SK-N-SH (cell line): ENCODE results near the gene C3orf20. TPM values are rescaled to one million over a fixed set of nuclear protein-coding genes. Genes with fewer than 3 reads are reported as not detected.

Experiments
- CTCF ChIA-PET: fragments of 300-600, 350-600 bp; formaldehyde crosslinking; extraction: SDS; loops from one replicate; lab custom pipeline; 2021; lab: Yijun Ruan, JAX
- POLR2A ChIA-PET: fragments of 350-600 bp; sonication (Branson Sonifier 250); formaldehyde crosslinking; extraction: SDS; loops from one replicate; lab custom pipeline; 2020; ENCODE audit warnings: antibody characterized with exemption, inconsistent platforms; lab: Yijun Ruan, JAX
- DNase-seq: peaks from one replicate; pipeline ENCODE4 v3.0.0; 2012
- H2AFZ ChIP-seq: fragments of 200-600 bp; sonication (generic); 2 replicates; pipeline ENCODE4 v1.8.1; 2016; ENCODE audit warnings: antibody characterized with exemption, mild to moderate bottlenecking, low read depth
- H3F3A ChIP-seq: fragments of 200-600 bp; sonication (generic); replicated peaks from 2 replicates; pipeline ENCODE3; 2016; ENCODE audit warnings: antibody characterized with exemption, mild to moderate bottlenecking; ENCODE audit not compliant: insufficient read depth
- H3K27ac ChIP-seq, 2 experiments: fragments of 200-500 bp in 1 of 2; fragments of 200-600 bp in 1 of 2; sonication (Bioruptor generic) in 1 of 2; sonication (generic), shearing (Covaris generic) in 1 of 2; 2 replicates each; pipeline versions ENCODE4 v1.5.1 to v1.6.1; 2014 to 2016; ENCODE audit warnings: low read depth in 2 of 2, inconsistent platforms in 1 of 2, low read length in 1 of 2, mild to moderate bottlenecking in 1 of 2, mixed read lengths in 1 of 2
- H3K27me3 ChIP-seq: fragments of 200-600 bp; sonication (generic), shearing (Covaris generic); 2 replicates; pipeline ENCODE4 v1.6.1; 2016; ENCODE audit warnings: mixed run types; ENCODE audit not compliant: insufficient read depth
- H3K36me3 ChIP-seq, 2 experiments: fragments of 200-500 bp in 1 of 2; fragments of 200-600 bp in 1 of 2; sonication (Bioruptor generic) in 1 of 2; sonication (generic) in 1 of 2; replicated peaks in 1 of 2; 2 replicates each; pipeline versions ENCODE3 to v1.5.1; 2014 to 2016; ENCODE audit warnings: low read length in 1 of 2, mild to moderate bottlenecking in 1 of 2; ENCODE audit not compliant: insufficient read depth in 2 of 2, control insufficient read depth in 1 of 2
- H3K4me1 ChIP-seq, 2 experiments: fragments of 200-500 bp in 1 of 2; fragments of 200-600 bp in 1 of 2; sonication (Bioruptor generic) in 1 of 2; sonication (generic), shearing (Covaris generic) in 1 of 2; 2 replicates each; pipeline versions ENCODE4 v1.5.1 to v1.6.1; 2014 to 2016; ENCODE audit warnings: low read depth in 1 of 2, low read length in 1 of 2, mixed run types in 1 of 2; ENCODE audit not compliant: insufficient read depth in 2 of 2, control insufficient read depth in 1 of 2
- H3K4me2 ChIP-seq: fragments of 200-600 bp; sonication (generic), shearing (Covaris generic); 2 replicates; pipeline ENCODE4 v1.6.1; 2017; ENCODE audit warnings: mixed run types
- H3K4me3 ChIP-seq, 2 experiments: fragments of 200-500 bp in 1 of 2; fragments of 200-600 bp in 1 of 2; sonication (Bioruptor generic) in 1 of 2; sonication (generic), shearing (Covaris generic) in 1 of 2; 2 replicates each; pipeline versions ENCODE4 v1.5.1 to v1.8.1; 2014 to 2016; ENCODE audit warnings: low read depth in 2 of 2, inconsistent platforms in 1 of 2, low read length in 1 of 2, mild to moderate bottlenecking in 1 of 2, mixed read lengths in 1 of 2, moderate library complexity in 1 of 2
- H3K79me2 ChIP-seq: fragments of 200-600 bp; sonication (generic); 2 replicates; pipeline ENCODE4 v1.8.1; 2017; ENCODE audit warnings: mild to moderate bottlenecking; ENCODE audit not compliant: insufficient read depth
- H3K9ac ChIP-seq: fragments of 200-600 bp; sonication (generic); 2 replicates; pipeline ENCODE4 v1.6.1; 2017; ENCODE audit warnings: mixed run types
- H3K9me2 ChIP-seq: fragments of 200-600 bp; sonication (generic); 2 replicates; pipeline ENCODE4 v1.6.1; 2017; ENCODE audit warnings: mixed run types
- H3K9me3 ChIP-seq: fragments of 200-600 bp; sonication (generic); 2 replicates; pipeline ENCODE4 v1.6.1; 2017; ENCODE audit warnings: mixed run types, mild to moderate bottlenecking, moderate library complexity
- H4K20me1 ChIP-seq: fragments of 200-600 bp; sonication (generic); 2 replicates; pipeline ENCODE4 v1.6.1; 2017; ENCODE audit warnings: mild to moderate bottlenecking, mixed run types; ENCODE audit not compliant: insufficient read depth
- CHD2 ChIP-seq: fragments of 150-350 bp; IDR thresholded peaks from 2 replicates; pipeline ENCODE4 v1.6.1; 2018; ENCODE audit warnings: low read length; ENCODE audit not compliant: partially characterized antibody
- EP300 ChIP-seq, 2 experiments: IDR thresholded peaks; 2 replicates each; pipeline versions ENCODE4 v1.4.0 to v1.6.1; 2012; ENCODE audit warnings: borderline replicate concordance in 1 of 2, low read depth in 1 of 2, low read length in 1 of 2
- EZH2phosphoT487 ChIP-seq: fragments of 200-600 bp; sonication (generic); IDR thresholded peaks from 2 replicates; pipeline ENCODE4 v1.6.1; 2017; ENCODE audit warnings: low read depth, mixed run types, mild to moderate bottlenecking, antibody characterized with exemption, moderate library complexity, borderline replicate concordance
- FOXJ3 ChIP-seq: sonication (generic); formaldehyde crosslinking; IDR thresholded peaks from 2 replicates; pipeline ENCODE4 v1.5.1; 2020; ENCODE audit warnings: mild to moderate bottlenecking, missing genetic modification reagents
- FOXM1 ChIP-seq: IDR thresholded peaks from 2 replicates; pipeline ENCODE4 v1.4.0; 2012; ENCODE audit warnings: low read depth, mild to moderate bottlenecking
- GABPA ChIP-seq: IDR thresholded peaks from 2 replicates; pipeline ENCODE4 v1.4.0; 2012; ENCODE audit warnings: low read depth, mild to moderate bottlenecking
- JUND ChIP-seq: IDR thresholded peaks from 2 replicates; pipeline ENCODE4 v1.4.0; 2012
- MAX ChIP-seq: IDR thresholded peaks from 2 replicates; pipeline ENCODE4 v1.4.0; 2012; ENCODE audit warnings: low read depth
- MXI1 ChIP-seq: IDR thresholded peaks from 2 replicates; pipeline ENCODE4 v1.6.1; 2012; ENCODE audit warnings: mild to moderate bottlenecking, low read depth, low read length, improper control_type of control experiment
- NFIC ChIP-seq: IDR thresholded peaks from 2 replicates; pipeline ENCODE4 v1.4.0; 2012; ENCODE audit warnings: borderline replicate concordance
- PBX3 ChIP-seq: IDR thresholded peaks from 2 replicates; pipeline ENCODE4; 2012
- POLR2AphosphoS5 ChIP-seq: IDR thresholded peaks from 2 replicates; pipeline ENCODE4 v1.6.1; 2012; ENCODE audit warnings: low read depth, low read length
- RXRA ChIP-seq: IDR thresholded peaks from 2 replicates; pipeline ENCODE4 v1.4.0; 2012; ENCODE audit warnings: low read depth, mild to moderate bottlenecking, borderline replicate concordance
- SMC3 ChIP-seq: IDR thresholded peaks from 2 replicates; pipeline ENCODE4 v1.6.1; 2012; ENCODE audit warnings: low read depth, low read length, improper control_type of control experiment
- TAF1 ChIP-seq: IDR thresholded peaks from 2 replicates; pipeline ENCODE4 v1.6.1; 2012; ENCODE audit warnings: low read depth, mild to moderate bottlenecking, low read length, moderate library complexity, borderline replicate concordance
- TCF12 ChIP-seq: IDR thresholded peaks from 2 replicates; pipeline ENCODE4 v1.4.0; 2012
- TEAD4 ChIP-seq: IDR thresholded peaks from 2 replicates; pipeline ENCODE4 v1.4.0; 2012; ENCODE audit warnings: mild to moderate bottlenecking, borderline replicate concordance; ENCODE audit not compliant: insufficient read depth
- WGBS: methylation state at CpG from one replicate; pipeline ENCODE4 v1.1.6; 2017; ENCODE audit warnings: low lambda C conversion rate; 5-methylcytosine and 5-hydroxymethylcytosine counted together
- polyA plus RNA-seq, 3 experiments: library from polyadenylated mRNA; depleted of rRNA; stranded (reverse); fragments of >200 nt; gene quantifications; 2 replicates each; pipeline ENCODE4 v1.2.3, GENCODE V29; 2012
- TF ChIP-seq, protein P1 (sequence below): fragments of 150-350 bp; IDR thresholded peaks from 2 replicates; pipeline ENCODE4 v1.6.1; 2017; ENCODE audit warnings: antibody characterized with exemption, low read length, low read depth, borderline replicate concordance

C3orf20 gene
- polyA plus RNA-seq, 1 of the 3 experiments (the other 2 are of a cell fraction): not detected

GRCh38 chr3:14725564-14726440 is 50.9 kb downstream of the C3orf20 start (continued):
- TF ChIP-seq EP300 (IDR thresholded peaks at IDR 0.05; ENCODE audit: borderline replicate concordance in 1 of 2, low read depth in 1 of 2, low read length in 1 of 2) (no peak), TAF1 (no peak), JUND (no peak), SMC3 (no peak), GABPA (no peak), EZH2phosphoT487 (no peak), CHD2 (no peak)

DNA sequence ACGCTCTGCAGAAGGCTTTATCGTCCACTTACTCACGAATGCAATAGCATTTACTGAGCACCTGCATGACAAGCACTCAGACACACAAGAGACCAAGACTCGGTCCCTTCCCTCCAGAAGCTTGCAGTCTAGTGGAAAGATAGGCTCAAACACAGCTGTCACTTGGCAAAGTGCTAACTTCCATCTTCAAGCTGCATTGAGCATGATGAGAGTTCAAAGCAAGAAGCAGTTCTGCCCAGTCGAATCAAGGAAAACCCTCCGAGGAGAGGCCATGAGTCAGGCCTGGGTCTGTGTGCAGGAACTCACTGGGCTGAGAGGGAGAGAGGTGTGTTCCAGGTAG is 51.5 kb downstream of the C3orf20 start:
- no peak overlapping the region for H3K27ac ChIP-seq
- no peaks in the 10 kb centered on the region for H3K9me2 ChIP-seq
- 46% methylated on average over 3 of the region's 6 CpGs for WGBS
- CTCF ChIA-PET: interaction anchor here (1.0 kb wide), 1 partner anchor 8 kb away, joined by 3 read pairs; no protein-coding TSS in a partner anchor
- no peak overlapping the region for H3K4me3 ChIP-seq
- no peaks in the 10 kb centered on the region for H3K4me1 ChIP-seq
- H2AFZ ChIP-seq: no peak overlapping the region
- no peak overlapping the region for H3K9ac ChIP-seq
- TF ChIP-seq FOXM1 (no peak), SMC3 (no peak), TEAD4 (no peak), MXI1 (no peak), CHD2 (no peak), EP300 (IDR thresholded peaks at IDR 0.05; ENCODE audit: borderline replicate concordance in 1 of 2, low read depth in 1 of 2, low read length in 1 of 2) (no peak), MAX (no peak), POLR2AphosphoS5 (no peak), RXRA (no peak), JUND (no peak)
- TF ChIP-seq, protein P1, sequence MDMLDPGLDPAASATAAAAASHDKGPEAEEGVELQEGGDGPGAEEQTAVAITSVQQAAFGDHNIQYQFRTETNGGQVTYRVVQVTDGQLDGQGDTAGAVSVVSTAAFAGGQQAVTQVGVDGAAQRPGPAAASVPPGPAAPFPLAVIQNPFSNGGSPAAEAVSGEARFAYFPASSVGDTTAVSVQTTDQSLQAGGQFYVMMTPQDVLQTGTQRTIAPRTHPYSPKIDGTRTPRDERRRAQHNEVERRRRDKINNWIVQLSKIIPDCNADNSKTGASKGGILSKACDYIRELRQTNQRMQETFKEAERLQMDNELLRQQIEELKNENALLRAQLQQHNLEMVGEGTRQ: no peak
- TF ChIP-seq, all 33 proteins: peak for 0
- Histone ChIP-seq H3K9me3 (no peaks in the 10 kb centered on the region), H3K36me3 (no peaks in the 10 kb centered on the region), H3K4me2 (no peak overlapping the region), H3K79me2 (no peaks in the 10 kb centered on the region), H3K27me3 (no peaks in the 10 kb centered on the region), H4K20me1 (no peaks in the 10 kb centered on the region), H3F3A (no peaks in the 10 kb centered on the region)
- POLR2A ChIA-PET: no interaction called here
- no peak for DNase-seq

DNA sequence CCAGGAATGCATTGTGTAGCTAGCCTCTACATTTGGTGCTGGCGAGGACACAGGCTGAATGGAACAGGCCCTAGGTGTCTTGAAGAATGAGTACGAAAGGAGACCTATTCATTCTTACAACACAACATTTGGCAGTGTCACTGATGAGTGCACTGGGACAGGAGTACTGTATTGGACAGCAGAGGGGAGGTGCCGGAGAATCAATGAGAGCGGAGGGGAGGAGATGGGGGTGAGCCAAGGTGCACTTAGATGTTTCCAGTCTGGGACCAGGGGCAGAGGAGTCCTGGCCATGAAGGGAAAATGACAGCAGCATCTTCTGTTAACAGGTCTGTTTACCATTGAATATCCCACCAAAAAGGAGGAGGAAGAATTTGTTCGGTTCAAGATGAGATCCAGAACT is 53.2 kb downstream of the C3orf20 start:
- Histone ChIP-seq H3K27me3 (no peaks in the 10 kb centered on the region), H4K20me1 (no peaks in the 10 kb centered on the region), H3K27ac (no peak overlapping the region), H3K4me1 (no peaks in the 10 kb centered on the region), H3K4me2 (no peak overlapping the region), H3K9ac (no peak overlapping the region), H3K9me2 (no peaks in the 10 kb centered on the region), H3K9me3 (no peaks in the 10 kb centered on the region), H3K79me2 (no peaks in the 10 kb centered on the region), H3F3A (no peaks in the 10 kb centered on the region), H2AFZ (no peak overlapping the region), H3K36me3 (no peaks in the 10 kb centered on the region), H3K4me3 (no peak overlapping the region)
- WGBS: 65% methylated on average over 5 of the region's 5 CpGs
- POLR2A ChIA-PET: no interaction called here
- TF ChIP-seq FOXJ3 (CRISPR knock-in tag) (no peak), PBX3 (no peak), GABPA (no peak), TAF1 (no peak), TCF12 (no peak), NFIC (no peak)
- DNase-seq: no peak
- CTCF ChIA-PET: no interaction called here
